ENCODE measurements around the gene LPIN3. TPM values are rescaled to one million over a fixed set of nuclear protein-coding genes. Genes with fewer than 3 reads are reported as not detected.
A peak's percentile ranks its signal among the peaks of the same experiment; 100 is the strongest.

Gene LPIN3
- total RNA-seq, 6 experiments from 2014 or later: 11.9 to 14.2 (median 13.2) TPM

DNA sequence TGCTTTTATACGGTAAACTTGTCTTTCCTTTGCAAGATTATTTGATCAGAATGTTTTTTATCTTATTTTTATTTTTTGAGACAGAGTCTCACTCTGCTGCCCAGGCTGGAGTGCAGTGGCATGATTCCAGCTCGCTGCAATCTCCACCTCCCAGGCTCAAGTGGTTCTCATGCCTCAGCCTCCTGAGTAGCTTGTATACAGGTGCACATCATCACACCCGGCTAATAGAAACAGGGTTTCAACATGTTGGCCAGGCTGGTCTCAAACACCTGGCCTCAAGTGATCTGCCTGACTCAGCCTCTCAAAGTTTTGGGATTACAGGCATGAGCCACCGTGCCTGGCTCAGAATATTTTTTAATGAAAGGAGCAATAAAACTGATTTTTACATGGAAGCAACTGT is 8.9 kb upstream of the LPIN3 start:
- H3K4me1 Mint-ChIP-seq (ENCODE audit: low read depth): peaks cover 58% of the 10 kb centered on the region
- peaks cover 3% of the 10 kb centered on the region; the same call in 1 of the 2 replicates for H3K27me3 Mint-ChIP-seq (ENCODE audit: insufficient read depth)

DNA sequence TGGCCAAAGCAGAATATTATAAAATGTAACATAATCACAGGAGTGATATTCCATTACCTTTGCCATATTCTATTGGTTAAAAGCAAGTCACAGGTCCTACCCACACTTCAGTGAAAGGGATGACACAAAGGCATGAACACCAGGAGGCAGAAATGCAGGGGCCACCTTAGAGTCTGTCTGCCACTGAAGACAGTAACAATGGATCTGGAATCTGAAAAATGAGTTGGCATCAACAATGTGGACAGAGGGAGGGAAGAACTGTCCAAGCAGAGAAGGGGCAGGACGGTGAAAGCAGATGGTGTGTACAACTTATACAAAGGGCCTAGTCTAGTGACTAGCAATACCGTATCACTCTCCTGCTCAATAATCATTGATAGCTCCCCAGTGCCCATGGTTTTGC is 6.6 kb upstream of the LPIN3 start:
- no peak overlapping the region for H3K4me3 Mint-ChIP-seq
- peak overlapping the region; percentile 67; the same call in 1 of the 2 replicates for H3K27ac Mint-ChIP-seq
- TF ChIP-seq, protein P1, sequence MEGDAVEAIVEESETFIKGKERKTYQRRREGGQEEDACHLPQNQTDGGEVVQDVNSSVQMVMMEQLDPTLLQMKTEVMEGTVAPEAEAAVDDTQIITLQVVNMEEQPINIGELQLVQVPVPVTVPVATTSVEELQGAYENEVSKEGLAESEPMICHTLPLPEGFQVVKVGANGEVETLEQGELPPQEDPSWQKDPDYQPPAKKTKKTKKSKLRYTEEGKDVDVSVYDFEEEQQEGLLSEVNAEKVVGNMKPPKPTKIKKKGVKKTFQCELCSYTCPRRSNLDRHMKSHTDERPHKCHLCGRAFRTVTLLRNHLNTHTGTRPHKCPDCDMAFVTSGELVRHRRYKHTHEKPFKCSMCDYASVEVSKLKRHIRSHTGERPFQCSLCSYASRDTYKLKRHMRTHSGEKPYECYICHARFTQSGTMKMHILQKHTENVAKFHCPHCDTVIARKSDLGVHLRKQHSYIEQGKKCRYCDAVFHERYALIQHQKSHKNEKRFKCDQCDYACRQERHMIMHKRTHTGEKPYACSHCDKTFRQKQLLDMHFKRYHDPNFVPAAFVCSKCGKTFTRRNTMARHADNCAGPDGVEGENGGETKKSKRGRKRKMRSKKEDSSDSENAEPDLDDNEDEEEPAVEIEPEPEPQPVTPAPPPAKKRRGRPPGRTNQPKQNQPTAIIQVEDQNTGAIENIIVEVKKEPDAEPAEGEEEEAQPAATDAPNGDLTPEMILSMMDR (IDR thresholded peaks at IDR 0.05): no peak
- H3K4me1 Mint-ChIP-seq (ENCODE audit: low read depth): peaks cover 43% of the 10 kb centered on the region
- H3K36me3 Mint-ChIP-seq (ENCODE audit: low read depth): no peaks in the 10 kb centered on the region
- no peak for DNase-seq
- no peaks in the 10 kb centered on the region for H3K9me3 Mint-ChIP-seq
- H3K27me3 Mint-ChIP-seq (ENCODE audit: insufficient read depth): peaks cover 3% of the 10 kb centered on the region; the same call in 1 of the 2 replicates

More for the DNA sequence above, 8.9 kb upstream of the LPIN3 start:
- TF ChIP-seq, protein P1 (IDR thresholded peaks at IDR 0.05): no peak
- Mint-ChIP-seq H3K4me3 (no peak overlapping the region), H3K36me3 (ENCODE audit: low read depth) (no peaks in the 10 kb centered on the region), H3K9me3 (no peaks in the 10 kb centered on the region), H3K27ac (no peak overlapping the region; the same call in 1 of the 2 replicates)
- DNase-seq: no peak

DNA sequence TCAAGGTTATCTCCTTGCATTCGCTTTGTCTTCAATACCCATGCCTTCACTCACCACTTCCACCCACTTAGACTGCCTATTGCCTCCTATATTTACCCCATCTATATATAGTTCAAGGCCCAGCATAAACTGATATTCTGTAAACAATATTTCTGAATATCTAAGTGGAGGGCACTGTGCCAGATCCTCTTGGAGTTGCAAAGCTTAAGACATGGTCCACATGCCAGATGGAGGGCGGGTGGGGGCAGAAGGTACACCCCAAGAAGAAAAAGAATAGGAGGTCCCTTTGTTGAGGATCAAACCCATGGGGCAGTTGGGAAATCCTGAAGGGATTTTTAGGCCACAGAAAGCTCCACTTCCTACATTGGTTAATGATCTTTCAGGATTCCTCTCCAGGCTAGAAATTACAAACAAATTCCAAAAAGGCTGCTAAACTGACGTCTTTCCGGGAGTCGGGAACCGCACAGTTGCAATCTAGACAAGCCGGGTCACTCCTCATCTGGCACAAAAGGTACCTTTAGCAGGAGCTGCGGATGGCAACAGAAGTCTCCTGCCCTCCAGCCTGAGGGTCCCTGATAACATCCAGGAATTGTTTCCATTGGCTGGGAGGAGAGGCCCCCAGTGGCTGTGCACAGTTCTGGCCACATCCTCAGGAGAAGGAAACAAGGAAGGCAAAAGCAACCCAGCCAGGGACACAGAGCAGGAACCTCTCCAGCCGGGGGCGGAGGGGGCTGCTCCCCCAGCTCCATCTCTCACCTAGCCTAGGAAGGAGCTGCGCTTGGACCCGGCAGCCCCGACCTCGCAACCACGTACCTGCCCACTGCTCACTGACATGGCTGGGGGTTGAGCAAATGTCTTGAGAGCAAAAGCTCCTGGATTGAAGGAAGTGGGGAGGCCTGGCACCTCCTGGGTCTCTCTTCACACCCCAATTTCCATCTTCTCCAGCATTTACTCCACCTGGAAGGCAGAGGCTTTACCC is 5.9 kb upstream of the LPIN3 start:
- H3K36me3 Mint-ChIP-seq (ENCODE audit: low read depth): no peaks in the 10 kb centered on the region
- no peak for DNase-seq
- no peaks in the 10 kb centered on the region for H3K9me3 Mint-ChIP-seq
- peak overlapping the region; percentile 67; the same call in 1 of the 2 replicates for H3K27ac Mint-ChIP-seq
- H3K27me3 Mint-ChIP-seq (ENCODE audit: insufficient read depth): peaks cover 3% of the 10 kb centered on the region; the same call in 1 of the 2 replicates
- TF ChIP-seq, protein P1 (IDR thresholded peaks at IDR 0.05): no peak
- peaks cover 41% of the 10 kb centered on the region for H3K4me1 Mint-ChIP-seq (ENCODE audit: low read depth)
- H3K4me3 Mint-ChIP-seq: no peak overlapping the region

DNA sequence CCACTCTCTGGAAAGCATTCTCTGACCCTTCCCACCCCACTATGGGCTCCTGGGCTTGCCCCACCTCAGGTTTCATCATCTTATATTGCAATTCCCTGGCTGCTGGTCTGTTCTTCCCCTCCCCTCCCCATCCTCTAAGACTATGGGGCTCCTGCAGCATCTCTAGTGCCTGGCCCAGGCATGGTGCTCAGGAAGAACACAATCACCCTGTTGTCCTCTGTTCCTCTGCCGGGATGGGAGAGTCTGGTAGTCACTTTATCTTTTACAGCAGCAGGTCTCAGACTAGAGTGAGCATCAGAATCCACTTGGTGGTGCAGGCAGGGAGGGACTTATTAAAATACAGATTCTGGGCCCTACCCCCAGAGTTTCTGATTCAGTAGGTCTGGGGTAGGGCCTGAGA is 5.0 kb upstream of the LPIN3 start:
- TF ChIP-seq, protein P1 (IDR thresholded peaks at IDR 0.05): no peak
- no peaks in the 10 kb centered on the region for H3K9me3 Mint-ChIP-seq
- H3K27me3 Mint-ChIP-seq (ENCODE audit: insufficient read depth): peaks cover 3% of the 10 kb centered on the region; the same call in 1 of the 2 replicates
- no peak overlapping the region for H3K4me3 Mint-ChIP-seq
- DNase-seq: no peak
- H3K36me3 Mint-ChIP-seq (ENCODE audit: low read depth): no peaks in the 10 kb centered on the region
- H3K4me1 Mint-ChIP-seq (ENCODE audit: low read depth): peaks cover 41% of the 10 kb centered on the region
- H3K27ac Mint-ChIP-seq: peak overlapping the region; percentile 2; the same call in 1 of the 2 replicates

DNA sequence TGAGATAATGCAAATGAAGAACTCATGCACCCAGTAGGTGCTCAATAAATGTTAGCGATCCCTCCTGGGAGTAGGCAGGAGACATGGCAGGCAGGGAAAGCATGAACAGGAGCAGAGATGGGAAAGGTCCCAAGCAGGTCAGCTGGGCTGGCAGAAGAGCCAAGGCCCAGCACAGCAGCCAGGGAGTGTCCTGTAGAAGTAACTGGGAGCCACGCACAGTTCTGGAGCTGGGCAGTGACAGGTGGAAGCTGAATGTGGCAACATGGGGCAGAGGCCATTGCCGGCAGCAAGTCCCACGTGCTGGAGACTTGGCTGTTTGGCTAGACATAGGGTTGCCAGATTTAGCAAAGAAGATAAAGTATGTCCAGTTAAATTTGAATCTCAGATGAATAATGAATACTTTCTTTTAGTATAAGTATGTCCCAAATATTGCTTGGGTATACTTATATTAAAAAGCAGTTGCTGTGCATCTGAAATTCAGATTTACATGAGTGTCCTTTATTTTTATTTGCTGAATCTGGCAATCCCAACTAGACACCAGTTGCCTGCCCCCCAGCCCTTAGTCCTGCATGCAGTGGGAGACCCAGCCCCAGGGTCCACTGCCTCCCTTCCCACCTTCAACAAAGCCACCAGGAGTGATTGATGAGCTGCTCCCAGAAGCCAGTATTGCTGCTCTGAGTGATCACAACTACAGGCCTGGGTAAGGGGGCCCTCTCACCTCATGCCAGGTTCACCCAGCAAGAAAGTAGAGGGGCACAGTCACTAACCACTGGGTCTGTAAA is 3.7 kb upstream of the LPIN3 start:
- no peaks in the 10 kb centered on the region for H3K36me3 Mint-ChIP-seq (ENCODE audit: low read depth)
- H3K4me3 Mint-ChIP-seq: no peak overlapping the region
- DNase-seq: no peak
- H3K4me1 Mint-ChIP-seq (ENCODE audit: low read depth): peaks cover 35% of the 10 kb centered on the region
- peaks cover 3% of the 10 kb centered on the region; the same call in 1 of the 2 replicates for H3K27me3 Mint-ChIP-seq (ENCODE audit: insufficient read depth)
- no peak overlapping the region for H3K27ac Mint-ChIP-seq
- TF ChIP-seq, protein P1 (IDR thresholded peaks at IDR 0.05): no peak
- H3K9me3 Mint-ChIP-seq: no peaks in the 10 kb centered on the region

Data from HFFc6 (cell line).